CD8-positive, alpha-beta memory T cell (primary cell): ENCODE results near the gene ULK4. TPM values are rescaled to one million over a fixed set of nuclear protein-coding genes. Genes with fewer than 3 reads are reported as not detected.

Source experiments
- CTCF ChIA-PET: fragments of 350-600 bp; sonication (Branson Sonifier 250); formaldehyde crosslinking; loops from one replicate; lab custom pipeline; 2021; ENCODE audit warnings: antibody characterized with exemption; lab: Charles Lee
- POLR2A ChIA-PET: fragments of 350-600 bp; sonication (Branson Sonifier 250); formaldehyde crosslinking; loops from one replicate; lab custom pipeline; 2021; ENCODE audit warnings: antibody characterized with exemption; lab: Charles Lee
- DNase-seq, 5 donors: peaks; one replicate each; pipeline versions ENCODE4 v3.0.0 to v3.0.0-alpha.2; 2020 to 2022; ENCODE audit warnings: mixed read lengths in 1 of 5
- H3K27ac ChIP-seq: one replicate; pipeline ENCODE4 v1.7.0; 2013; ENCODE audit warnings: low read depth, mild to moderate bottlenecking, low read length, moderate library complexity
- H3K27me3 ChIP-seq: 2 replicates; pipeline ENCODE4 v1.7.0; 2013; ENCODE audit warnings: low read length, mild to moderate bottlenecking; ENCODE audit not compliant: insufficient read depth, poor library complexity, severe bottlenecking
- H3K36me3 ChIP-seq: 2 replicates; pipeline ENCODE4 v1.7.0; 2013; ENCODE audit warnings: mild to moderate bottlenecking, low read length, moderate library complexity; ENCODE audit not compliant: insufficient read depth
- H3K4me1 ChIP-seq: 2 replicates; pipeline ENCODE4 v1.7.0; 2013; ENCODE audit warnings: mild to moderate bottlenecking, low read length, moderate library complexity; ENCODE audit not compliant: insufficient read depth
- H3K4me3 ChIP-seq: 2 replicates; pipeline ENCODE4 v1.7.0; 2013; ENCODE audit warnings: mild to moderate bottlenecking, low read length
- H3K9me3 ChIP-seq: 2 replicates; pipeline ENCODE4 v1.7.0; 2013; ENCODE audit warnings: mild to moderate bottlenecking, low read length
- H3K27ac Mint-ChIP-seq, 8 donors: one replicate each; pipeline ENCODE4 v1.8.0; 2020 to 2021; ENCODE audit warnings: mixed read lengths in 8 of 8, mild to moderate bottlenecking in 6 of 8, inconsistent platforms in 3 of 8, moderate library complexity in 3 of 8
- H3K27me3 Mint-ChIP-seq, 2 donors: one replicate each; pipeline ENCODE4 v1.8.0; 2020 to 2021; ENCODE audit warnings: mixed read lengths in 2 of 2, mild to moderate bottlenecking in 1 of 2, moderate library complexity in 1 of 2
- H3K36me3 Mint-ChIP-seq, 3 donors: one replicate each; pipeline ENCODE4 v1.8.0; 2020 to 2021; ENCODE audit warnings: mixed read lengths in 3 of 3, inconsistent platforms in 1 of 3, mild to moderate bottlenecking in 1 of 3
- H3K4me1 Mint-ChIP-seq, 3 donors: one replicate each; pipeline ENCODE4 v1.8.0; 2020 to 2021; ENCODE audit warnings: mixed read lengths in 3 of 3, inconsistent platforms in 1 of 3, mild to moderate bottlenecking in 1 of 3
- H3K4me3 Mint-ChIP-seq, 7 donors: one replicate each; pipeline ENCODE4 v1.8.0; 2020 to 2021; ENCODE audit warnings: mixed read lengths in 7 of 7, mild to moderate bottlenecking in 6 of 7, moderate library complexity in 4 of 7, inconsistent platforms in 2 of 7
- H3K9me3 Mint-ChIP-seq, 5 donors: one replicate each; pipeline ENCODE4 v1.8.0; 2020 to 2022; ENCODE audit warnings: mixed read lengths in 5 of 5, mild to moderate bottlenecking in 3 of 5, moderate library complexity in 2 of 5, inconsistent platforms in 1 of 5
- polyA plus RNA-seq: library from polyadenylated mRNA; unstranded; fragments of 300-500 nt; fragmentation: Illumina TruSeq; gene quantifications from one replicate; pipeline ENCODE4 v1.2.3, GENCODE V29; 2021
- total RNA-seq, 2 experiments: library from RNA; stranded (reverse); gene quantifications; one replicate each; pipeline ENCODE4 v1.2.3, GENCODE V29; 2021

The ULK4 gene
- total and polyA plus RNA-seq, 3 experiments from 2014 or later = 10.4 to 12.7 (median 12.3) TPM

DNA sequence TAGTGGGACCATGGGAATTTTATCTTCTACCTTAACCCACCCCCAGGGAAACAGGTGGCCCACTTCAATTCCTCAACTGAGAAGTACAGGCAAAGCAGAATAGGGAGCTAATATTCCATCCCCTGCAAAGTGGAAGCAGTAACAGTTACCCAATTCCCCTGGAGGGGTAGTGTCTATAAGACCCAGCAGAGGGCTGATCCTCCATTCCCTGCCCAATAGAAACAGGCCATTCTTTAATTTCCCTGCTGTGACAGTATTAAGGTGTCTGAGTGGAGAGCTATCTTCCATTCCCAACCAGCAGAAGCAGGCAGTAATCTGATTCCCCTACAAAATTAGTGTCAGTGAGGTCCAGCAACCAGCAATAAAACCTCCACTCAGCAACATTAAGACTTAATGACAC is 219.8 kb downstream of the ULK4 start:
- no peak overlapping the region for H3K27ac ChIP-seq
- no peak overlapping the region for H3K4me3 ChIP-seq
- Mint-ChIP-seq H3K27ac (no peak overlapping the region), H3K9me3 (peaks cover 0 to 21% (median 4%) of the 10 kb centered on the region in 5 donors), H3K27me3 (no peaks in the 10 kb centered on the region), H3K4me1 (no peaks in the 10 kb centered on the region), H3K36me3 (peaks cover 8 to 56% (median 20%) of the 10 kb centered on the region in 3 donors), H3K4me3 (no peak overlapping the region)
- H3K27me3 ChIP-seq = no peaks in the 10 kb centered on the region
- ChIA-PET CTCF (no interaction called here), POLR2A (no interaction called here)
- no peak for DNase-seq
- no peaks in the 10 kb centered on the region for H3K36me3 ChIP-seq
- no peaks in the 10 kb centered on the region for H3K9me3 ChIP-seq
- no peaks in the 10 kb centered on the region for H3K4me1 ChIP-seq

DNA sequence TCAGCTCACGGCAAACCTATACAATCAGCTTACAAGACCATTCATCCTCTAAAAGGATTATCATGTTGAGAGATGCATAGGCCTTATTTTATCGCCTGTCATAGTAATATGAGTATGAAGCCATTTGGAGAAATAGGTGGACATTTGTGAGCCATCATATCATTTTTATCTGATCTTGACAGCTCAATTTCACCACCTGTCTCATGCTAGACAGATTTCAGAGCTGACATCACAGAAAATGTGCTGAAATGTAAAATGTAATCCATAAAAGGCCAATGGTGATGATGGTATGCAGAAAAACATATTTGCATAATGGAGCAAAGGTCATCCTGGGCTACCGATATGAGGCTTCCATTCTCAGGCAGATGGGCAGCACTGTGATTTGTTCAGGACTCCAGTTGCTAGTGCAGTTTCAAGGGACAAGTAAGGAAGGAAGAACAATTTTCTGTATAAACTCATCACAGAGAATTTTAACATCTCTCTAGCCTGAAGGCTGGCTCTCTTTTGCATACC is 221.5 kb downstream of the ULK4 start:
- no peaks in the 10 kb centered on the region for H3K4me1 Mint-ChIP-seq
- H3K36me3 Mint-ChIP-seq = peaks cover 8 to 51% (median 22%) of the 10 kb centered on the region in 3 donors
- no peak overlapping the region for H3K4me3 Mint-ChIP-seq
- DNase-seq = no peak
- CTCF ChIA-PET = no interaction called here
- Histone ChIP-seq H3K36me3 (no peaks in the 10 kb centered on the region), H3K4me3 (no peak overlapping the region), H3K27ac (no peak overlapping the region), H3K9me3 (no peaks in the 10 kb centered on the region), H3K4me1 (no peaks in the 10 kb centered on the region), H3K27me3 (no peaks in the 10 kb centered on the region)
- no peaks in the 10 kb centered on the region for H3K27me3 Mint-ChIP-seq
- H3K9me3 Mint-ChIP-seq = peaks cover 0 to 24% (median 4%) of the 10 kb centered on the region in 5 donors
- POLR2A ChIA-PET = no interaction called here
- H3K27ac Mint-ChIP-seq = no peak overlapping the region

GRCh38 chr3:41726891-41727290 is 235.0 kb downstream of the ULK4 start:
- H3K36me3 Mint-ChIP-seq = peaks cover 21 to 73% (median 27%) of the 10 kb centered on the region in 3 donors
- H3K9me3 Mint-ChIP-seq = peaks cover 4 to 33% (median 8%) of the 10 kb centered on the region in 5 donors
- ChIA-PET CTCF (no interaction called here), POLR2A (no interaction called here)
- Histone ChIP-seq H3K27me3 (no peaks in the 10 kb centered on the region), H3K27ac (no peak overlapping the region), H3K36me3 (no peaks in the 10 kb centered on the region), H3K9me3 (no peaks in the 10 kb centered on the region), H3K4me1 (no peaks in the 10 kb centered on the region), H3K4me3 (no peak overlapping the region)
- no peak for DNase-seq
- H3K4me1 Mint-ChIP-seq = no peaks in the 10 kb centered on the region
- H3K4me3 Mint-ChIP-seq = no peak overlapping the region
- H3K27me3 Mint-ChIP-seq = no peaks in the 10 kb centered on the region
- H3K27ac Mint-ChIP-seq = no peak overlapping the region

- no peaks in the 10 kb centered on the region for H3K4me1 Mint-ChIP-seq
- H3K36me3 Mint-ChIP-seq = peaks cover 2 to 10% (median 8%) of the 10 kb centered on the region in 3 donors
- H3K27ac ChIP-seq = no peak overlapping the region
- DNase-seq = no peak
- ChIA-PET POLR2A (no interaction called here), CTCF (no interaction called here)
- H3K4me3 Mint-ChIP-seq = no peak overlapping the region
- H3K9me3 ChIP-seq = no peaks in the 10 kb centered on the region
- H3K4me1 ChIP-seq = no peaks in the 10 kb centered on the region
- peak overlapping the region in 1 of 8 donors; percentile 32 for H3K27ac Mint-ChIP-seq
- H3K36me3 ChIP-seq = no peaks in the 10 kb centered on the region
- H3K9me3 Mint-ChIP-seq = no peaks in the 10 kb centered on the region
- no peaks in the 10 kb centered on the region for H3K27me3 ChIP-seq
- no peaks in the 10 kb centered on the region for H3K27me3 Mint-ChIP-seq
- no peak overlapping the region for H3K4me3 ChIP-seq
Measured at GRCh38 chr3:41717641-41718040, 244.3 kb downstream of the ULK4 start.

DNA sequence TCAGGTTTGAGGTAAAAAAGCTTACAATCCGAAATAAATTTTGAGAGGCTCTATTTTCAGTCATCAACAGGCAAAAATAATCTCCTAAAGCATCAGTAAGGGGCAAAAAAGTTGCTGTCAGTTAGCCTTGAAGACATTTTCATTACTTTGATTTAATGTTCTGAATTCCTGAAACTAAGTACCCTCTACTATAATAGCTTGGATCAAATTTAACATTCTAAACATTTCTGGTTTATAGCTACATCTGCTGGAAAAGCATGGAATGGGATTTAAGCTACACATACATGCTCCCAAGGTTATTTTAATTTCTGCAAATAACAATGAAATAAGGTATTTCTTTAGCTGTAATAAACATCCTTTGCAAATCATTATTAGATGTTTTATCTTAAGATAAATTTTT is 245.4 kb downstream of the ULK4 start:
- no peaks in the 10 kb centered on the region for H3K9me3 ChIP-seq
- DNase-seq = no peak
- H3K27ac ChIP-seq = no peak overlapping the region
- Mint-ChIP-seq H3K36me3 (peaks cover 4 to 15% (median 12%) of the 10 kb centered on the region in 3 donors), H3K4me3 (no peak overlapping the region), H3K27me3 (no peaks in the 10 kb centered on the region), H3K4me1 (no peaks in the 10 kb centered on the region), H3K9me3 (no peaks in the 10 kb centered on the region), H3K27ac (no peak overlapping the region)
- no peaks in the 10 kb centered on the region for H3K36me3 ChIP-seq
- ChIA-PET POLR2A (no interaction called here), CTCF (no interaction called here)
- H3K27me3 ChIP-seq = no peaks in the 10 kb centered on the region
- H3K4me1 ChIP-seq = no peaks in the 10 kb centered on the region
- H3K4me3 ChIP-seq = no peak overlapping the region

DNA sequence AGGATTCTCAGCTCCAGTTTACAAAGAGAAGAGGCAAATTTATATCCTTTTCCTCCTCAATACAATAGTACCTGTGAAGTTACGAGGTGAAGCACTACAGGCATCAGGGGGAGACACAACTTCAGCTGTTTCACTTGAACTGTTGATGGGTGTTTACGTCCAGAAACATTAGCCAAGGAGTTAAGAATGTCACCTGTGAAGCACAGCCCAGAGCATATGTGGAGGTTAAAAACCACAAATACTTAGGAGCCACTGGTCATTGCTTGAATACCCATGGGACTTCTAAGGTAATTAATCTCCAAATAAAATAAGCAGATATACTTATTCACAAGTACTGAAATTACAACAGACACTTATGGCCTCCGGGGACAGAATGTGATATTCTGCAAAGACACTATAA is 246.5 kb downstream of the ULK4 start:
- no peaks in the 10 kb centered on the region for H3K4me1 ChIP-seq
- no peak overlapping the region for H3K4me3 Mint-ChIP-seq
- no peaks in the 10 kb centered on the region for H3K36me3 ChIP-seq
- H3K4me1 Mint-ChIP-seq = no peaks in the 10 kb centered on the region
- H3K9me3 ChIP-seq = no peaks in the 10 kb centered on the region
- H3K27me3 Mint-ChIP-seq = no peaks in the 10 kb centered on the region
- no peak overlapping the region for H3K4me3 ChIP-seq
- peak overlapping the region in 1 of 8 donors; percentile 10 for H3K27ac Mint-ChIP-seq
- peaks cover 8 to 21% (median 18%) of the 10 kb centered on the region in 3 donors for H3K36me3 Mint-ChIP-seq
- DNase-seq = no peak
- ChIA-PET POLR2A (no interaction called here), CTCF (no interaction called here)
- H3K27ac ChIP-seq = no peak overlapping the region
- no peaks in the 10 kb centered on the region for H3K27me3 ChIP-seq
- H3K9me3 Mint-ChIP-seq = no peaks in the 10 kb centered on the region

DNA sequence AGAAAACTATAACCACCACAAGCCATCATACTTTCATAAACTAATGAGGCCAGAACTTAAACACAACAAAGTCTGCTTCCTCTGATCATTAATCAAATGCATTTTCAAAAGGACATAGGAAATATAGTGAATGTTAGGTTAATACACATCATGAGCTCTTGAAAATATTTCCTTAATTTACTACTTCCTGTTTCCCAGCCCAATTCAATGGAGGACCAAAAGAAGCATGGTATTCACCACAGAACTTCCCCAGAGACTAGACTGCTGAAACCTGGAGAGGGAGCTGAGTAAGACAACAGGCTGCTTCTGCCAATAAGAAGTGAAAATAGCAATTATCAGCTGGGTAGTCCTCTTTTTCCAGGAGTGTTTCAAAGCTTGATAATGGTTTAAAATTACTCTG is 250.3 kb downstream of the ULK4 start:
- Mint-ChIP-seq H3K9me3 (no peaks in the 10 kb centered on the region), H3K27me3 (no peaks in the 10 kb centered on the region), H3K36me3 (peaks cover 17 to 25% (median 20%) of the 10 kb centered on the region in 3 donors), H3K4me1 (no peaks in the 10 kb centered on the region), H3K27ac (no peak overlapping the region), H3K4me3 (no peak overlapping the region)
- ChIA-PET POLR2A (no interaction called here), CTCF (no interaction called here)
- DNase-seq = no peak
- no peaks in the 10 kb centered on the region for H3K27me3 ChIP-seq
- H3K27ac ChIP-seq = no peak overlapping the region
- no peaks in the 10 kb centered on the region for H3K4me1 ChIP-seq
- H3K4me3 ChIP-seq = no peak overlapping the region
- H3K9me3 ChIP-seq = no peaks in the 10 kb centered on the region
- H3K36me3 ChIP-seq = no peaks in the 10 kb centered on the region

GRCh38 chr3:41710646-41711388 is 251.1 kb downstream of the ULK4 start:
- Mint-ChIP-seq H3K27ac (peak overlapping the region in 1 of 8 donors; percentile 82), H3K36me3 (peaks cover 17 to 28% (median 20%) of the 10 kb centered on the region in 3 donors), H3K27me3 (no peaks in the 10 kb centered on the region), H3K9me3 (no peaks in the 10 kb centered on the region), H3K4me1 (no peaks in the 10 kb centered on the region), H3K4me3 (no peak overlapping the region)
- DNase-seq = no peak
- H3K27me3 ChIP-seq = no peaks in the 10 kb centered on the region
- no peaks in the 10 kb centered on the region for H3K9me3 ChIP-seq
- H3K4me1 ChIP-seq = no peaks in the 10 kb centered on the region
- ChIA-PET CTCF (no interaction called here), POLR2A (no interaction called here)
- H3K4me3 ChIP-seq = no peak overlapping the region
- no peaks in the 10 kb centered on the region for H3K36me3 ChIP-seq
- no peak overlapping the region for H3K27ac ChIP-seq
